ENCODE results near the gene NPAS3.

GRCh38 chr14:33201116-33201515 lies 262.4 kb downstream of the NPAS3 start:
- TF ChIP-seq POLR2AphosphoS5 (IDR thresholded peaks at IDR 0.05): no peak
- TF ChIP-seq CTCF (IDR thresholded peaks at IDR 0.05): no peak
- TF ChIP-seq POLR2A (IDR thresholded peaks at IDR 0.05): no peak
